PC-9 (cell line): Measurements from ENCODE around the gene AUH.

Experiments
- EZH2 ChIP-seq: fragments of 200-600 bp; sonication (generic); IDR thresholded peaks from 2 replicates; pipeline ENCODE4 v1.8.0; 2017; ENCODE audit warnings: antibody characterized with exemption, low read depth
- TF ChIP-seq, protein P1 (sequence below): fragments of 200-600 bp; sonication (generic); conservative IDR thresholded peaks from 2 replicates; pipeline ENCODE4 v1.6.1; 2017; ENCODE audit warnings: mixed run types, antibody characterized with exemption, mild to moderate bottlenecking, moderate library complexity

DNA sequence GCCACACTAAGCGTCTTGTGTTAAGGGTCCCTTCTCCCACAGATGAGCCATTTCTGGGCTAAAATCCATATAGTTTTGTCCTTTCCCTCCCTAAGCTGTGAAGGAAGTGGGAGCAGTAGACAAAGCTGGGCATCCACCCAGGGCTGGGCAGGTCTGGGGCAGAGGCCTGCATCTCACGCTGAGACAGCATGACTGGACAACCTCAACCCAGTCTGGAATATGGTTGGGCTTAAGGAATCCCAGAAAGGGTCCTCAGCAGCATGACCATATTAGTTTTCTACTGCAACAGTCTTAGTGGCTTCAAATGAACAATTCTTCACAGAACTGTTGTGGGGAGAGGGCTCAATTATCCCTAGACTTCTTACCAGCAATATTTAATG is 173.8 kb downstream of the AUH start:
- TF ChIP-seq, protein P1, sequence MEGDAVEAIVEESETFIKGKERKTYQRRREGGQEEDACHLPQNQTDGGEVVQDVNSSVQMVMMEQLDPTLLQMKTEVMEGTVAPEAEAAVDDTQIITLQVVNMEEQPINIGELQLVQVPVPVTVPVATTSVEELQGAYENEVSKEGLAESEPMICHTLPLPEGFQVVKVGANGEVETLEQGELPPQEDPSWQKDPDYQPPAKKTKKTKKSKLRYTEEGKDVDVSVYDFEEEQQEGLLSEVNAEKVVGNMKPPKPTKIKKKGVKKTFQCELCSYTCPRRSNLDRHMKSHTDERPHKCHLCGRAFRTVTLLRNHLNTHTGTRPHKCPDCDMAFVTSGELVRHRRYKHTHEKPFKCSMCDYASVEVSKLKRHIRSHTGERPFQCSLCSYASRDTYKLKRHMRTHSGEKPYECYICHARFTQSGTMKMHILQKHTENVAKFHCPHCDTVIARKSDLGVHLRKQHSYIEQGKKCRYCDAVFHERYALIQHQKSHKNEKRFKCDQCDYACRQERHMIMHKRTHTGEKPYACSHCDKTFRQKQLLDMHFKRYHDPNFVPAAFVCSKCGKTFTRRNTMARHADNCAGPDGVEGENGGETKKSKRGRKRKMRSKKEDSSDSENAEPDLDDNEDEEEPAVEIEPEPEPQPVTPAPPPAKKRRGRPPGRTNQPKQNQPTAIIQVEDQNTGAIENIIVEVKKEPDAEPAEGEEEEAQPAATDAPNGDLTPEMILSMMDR: no peak
- no peak for TF ChIP-seq EZH2
